ENCODE results near the gene CELF6. TPM values are rescaled to one million over a fixed set of nuclear protein-coding genes. Genes with fewer than 3 reads are reported as not detected.

Gene CELF6
- polyA plus RNA-seq, 1 donor = 11.9 TPM

DNA sequence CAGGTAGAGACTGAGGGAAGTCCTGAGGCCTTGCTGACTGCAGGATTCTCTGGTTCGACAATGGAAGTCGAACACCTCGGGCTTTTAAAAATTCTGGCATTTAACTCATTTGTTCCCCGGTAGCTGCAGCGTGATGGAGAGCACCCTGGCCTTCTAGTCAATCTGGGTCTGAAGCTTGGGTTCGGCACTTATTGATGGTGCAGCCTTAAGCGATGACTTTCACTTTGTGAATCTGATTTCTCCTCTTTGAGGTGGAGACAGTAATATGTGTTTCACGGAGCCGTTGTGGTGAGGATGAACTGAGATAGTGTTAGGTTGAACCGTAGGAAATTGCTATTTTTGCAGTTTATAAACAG lies 47.0 kb downstream of the CELF6 start:
- H3K27me3 ChIP-seq (ENCODE audit: control insufficient read depth, insufficient read depth, low read length) = no peaks in the 10 kb centered on the region
- H3K4me1 ChIP-seq (ENCODE audit: control insufficient read depth, insufficient read depth, low read length) = no peaks in the 10 kb centered on the region
- H3K36me3 ChIP-seq (ENCODE audit: control insufficient read depth, insufficient read depth, low read length) = peaks cover 7% of the 10 kb centered on the region
- no peak for DNase-seq
- H3K9me3 ChIP-seq (ENCODE audit: control insufficient read depth, low read depth, low read length) = no peaks in the 10 kb centered on the region
- H3K27ac ChIP-seq (ENCODE audit: low read length) = peak overlapping the region; percentile 13
- peak overlapping the region; percentile 41 for H3K4me3 ChIP-seq (ENCODE audit: low read length)
- WGBS (ENCODE audit: insufficient coverage, low lambda C conversion rate) = no CpG with 5 or more reads among the region's 10 CpGs

GRCh38 chr15:72272213-72272996 lies 47.6 kb downstream of the CELF6 start, which contains the start of gene PARP6:
PARP6 (minus strand) TSS chr15:72272554; CDS start chr15:72267477, 5,077 bp downstream.
- no CpG with 5 or more reads among the region's 82 CpGs for WGBS (ENCODE audit: insufficient coverage, low lambda C conversion rate)
- DNase-seq = peak; percentile 99
- no peaks in the 10 kb centered on the region for H3K27me3 ChIP-seq (ENCODE audit: control insufficient read depth, insufficient read depth, low read length)

DNA sequence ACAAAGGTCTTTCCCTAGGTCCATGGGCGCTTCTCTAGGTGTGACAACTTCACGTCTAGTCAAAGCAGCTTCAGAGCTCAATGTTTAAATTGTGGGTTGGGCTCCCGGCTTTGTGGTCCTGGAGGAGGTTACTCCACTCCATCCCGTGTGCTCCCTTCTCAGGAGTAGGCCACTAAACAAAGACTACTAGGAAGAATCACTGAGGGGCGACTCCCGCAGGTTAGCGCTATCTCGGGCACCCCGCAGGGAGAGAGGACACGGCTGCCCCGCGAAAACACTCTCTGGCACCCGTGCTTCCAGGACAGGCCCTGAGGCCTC lies 48.1 kb downstream of the CELF6 start:
- Histone ChIP-seq H3K4me3 (ENCODE audit: low read length) (peak overlapping the region; percentile 92), H3K27me3 (ENCODE audit: control insufficient read depth, insufficient read depth, low read length) (no peaks in the 10 kb centered on the region), H3K36me3 (ENCODE audit: control insufficient read depth, insufficient read depth, low read length) (peaks cover 19% of the 10 kb centered on the region), H3K9me3 (ENCODE audit: control insufficient read depth, low read depth, low read length) (no peaks in the 10 kb centered on the region), H3K4me1 (ENCODE audit: control insufficient read depth, insufficient read depth, low read length) (no peaks in the 10 kb centered on the region), H3K27ac (ENCODE audit: low read length) (peak overlapping the region; percentile 85)
- DNase-seq = no peak
- WGBS (ENCODE audit: insufficient coverage, low lambda C conversion rate) = no CpG with 5 or more reads among the region's 13 CpGs

More at GRCh38 chr15:72272213-72272996, 47.6 kb downstream of the CELF6 start, which contains the start of gene PARP6:
- Histone ChIP-seq H3K4me3 (ENCODE audit: low read length) (peak within 1 kb of the TSS; percentile 92), H3K36me3 (ENCODE audit: control insufficient read depth, insufficient read depth, low read length) (peaks cover 13% of the 10 kb centered on the region), H3K27ac (ENCODE audit: low read length) (peak within 1 kb of the TSS; percentile 85), H3K4me1 (ENCODE audit: control insufficient read depth, insufficient read depth, low read length) (no peaks in the 10 kb centered on the region), H3K9me3 (ENCODE audit: control insufficient read depth, low read depth, low read length) (no peaks in the 10 kb centered on the region)

GRCh38 chr15:72271221-72271620 lies 48.7 kb downstream of the CELF6 start:
- H3K36me3 ChIP-seq (ENCODE audit: control insufficient read depth, insufficient read depth, low read length) = peaks cover 25% of the 10 kb centered on the region
- H3K27ac ChIP-seq (ENCODE audit: low read length) = no peak overlapping the region
- DNase-seq = no peak
- WGBS (ENCODE audit: insufficient coverage, low lambda C conversion rate) = no CpG with 5 or more reads among the region's 4 CpGs
- H3K9me3 ChIP-seq (ENCODE audit: control insufficient read depth, low read depth, low read length) = no peaks in the 10 kb centered on the region
- H3K4me3 ChIP-seq (ENCODE audit: low read length) = no peak overlapping the region
- H3K27me3 ChIP-seq (ENCODE audit: control insufficient read depth, insufficient read depth, low read length) = no peaks in the 10 kb centered on the region
- no peaks in the 10 kb centered on the region for H3K4me1 ChIP-seq (ENCODE audit: control insufficient read depth, insufficient read depth, low read length)

DNA sequence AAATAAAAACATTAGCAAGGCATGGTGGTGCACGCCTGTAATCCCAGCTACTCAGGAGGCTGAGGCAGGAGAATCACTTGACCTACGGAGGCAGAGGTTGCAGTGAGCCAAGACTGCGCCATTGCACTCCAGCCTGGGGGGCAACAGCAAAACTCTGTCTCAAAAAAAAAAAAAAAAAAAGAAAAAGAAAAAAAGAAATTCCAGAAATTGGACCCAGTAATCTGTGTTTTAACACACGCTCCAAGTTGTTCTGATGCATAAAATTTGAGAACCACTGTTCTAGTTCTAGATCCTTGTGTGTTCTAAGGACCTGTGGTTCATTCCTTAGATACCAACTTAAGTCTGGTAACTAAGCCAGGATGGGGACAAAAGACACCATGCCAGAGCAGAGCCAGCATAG lies 50.2 kb downstream of the CELF6 start:
- Histone ChIP-seq H3K4me3 (ENCODE audit: low read length) (no peak overlapping the region), H3K27me3 (ENCODE audit: control insufficient read depth, insufficient read depth, low read length) (no peaks in the 10 kb centered on the region), H3K9me3 (ENCODE audit: control insufficient read depth, low read depth, low read length) (no peaks in the 10 kb centered on the region), H3K4me1 (ENCODE audit: control insufficient read depth, insufficient read depth, low read length) (no peaks in the 10 kb centered on the region), H3K36me3 (ENCODE audit: control insufficient read depth, insufficient read depth, low read length) (peaks cover 40% of the 10 kb centered on the region), H3K27ac (ENCODE audit: low read length) (no peak overlapping the region)
- no CpG with 5 or more reads among the region's 4 CpGs for WGBS (ENCODE audit: insufficient coverage, low lambda C conversion rate)
- DNase-seq = no peak

DNA sequence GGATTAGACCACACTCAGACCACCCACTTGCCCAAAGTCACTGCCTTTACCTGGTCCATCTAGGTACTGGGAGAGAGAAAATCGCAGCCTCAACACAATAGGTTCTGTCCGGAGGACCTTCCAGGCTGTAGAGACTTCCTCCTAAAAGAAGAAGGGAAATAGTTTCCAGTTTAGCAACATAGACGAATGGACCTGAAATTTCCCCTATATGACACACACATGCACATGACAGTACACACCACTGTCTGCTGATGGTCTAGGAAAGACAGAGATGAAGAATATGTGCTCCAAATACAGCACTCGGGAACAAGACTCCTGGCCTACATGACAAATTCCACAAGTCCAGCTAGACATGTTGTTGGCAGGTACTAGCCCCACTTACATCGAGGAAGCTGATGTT lies 54.9 kb downstream of the CELF6 start:
- no CpG with 5 or more reads among the region's 5 CpGs for WGBS (ENCODE audit: insufficient coverage, low lambda C conversion rate)
- H3K9me3 ChIP-seq (ENCODE audit: control insufficient read depth, low read depth, low read length) = no peaks in the 10 kb centered on the region
- peaks cover 81% of the 10 kb centered on the region for H3K36me3 ChIP-seq (ENCODE audit: control insufficient read depth, insufficient read depth, low read length)
- H3K27me3 ChIP-seq (ENCODE audit: control insufficient read depth, insufficient read depth, low read length) = no peaks in the 10 kb centered on the region
- H3K27ac ChIP-seq (ENCODE audit: low read length) = no peak overlapping the region
- no peak for DNase-seq
- H3K4me1 ChIP-seq (ENCODE audit: control insufficient read depth, insufficient read depth, low read length) = no peaks in the 10 kb centered on the region
- no peak overlapping the region for H3K4me3 ChIP-seq (ENCODE audit: low read length)

DNA sequence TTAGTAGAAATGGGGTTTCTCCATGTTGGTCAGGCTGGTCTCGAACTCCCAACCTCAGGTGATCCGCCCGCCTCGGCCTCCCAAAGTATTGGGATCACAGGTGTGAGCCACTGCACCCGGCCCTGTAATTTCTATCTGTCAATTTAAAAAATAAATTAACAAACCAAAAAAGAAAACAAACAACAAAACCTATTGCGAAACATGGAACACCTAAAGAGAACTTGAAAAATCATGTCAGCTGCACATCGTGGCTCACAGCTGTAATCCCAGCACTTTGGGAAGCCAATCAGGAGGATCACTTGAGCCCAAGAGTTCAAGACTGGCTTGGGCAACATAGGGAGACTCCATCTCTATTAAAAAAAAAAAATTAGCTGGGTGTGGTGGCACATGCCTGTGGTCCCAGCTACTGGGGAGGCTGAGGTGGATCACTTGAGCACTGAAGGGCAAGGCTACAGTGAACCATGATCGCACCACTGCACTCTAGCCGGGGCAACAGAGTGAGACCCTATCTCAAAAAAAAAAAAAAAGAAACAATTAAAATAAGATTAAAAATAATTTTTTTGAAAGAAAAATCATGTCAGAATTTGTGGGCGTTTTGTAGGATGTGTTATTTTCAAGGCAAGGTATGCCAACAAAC lies 67.2 kb downstream of the CELF6 start:
- Histone ChIP-seq H3K4me3 (ENCODE audit: low read length) (no peak overlapping the region), H3K9me3 (ENCODE audit: control insufficient read depth, low read depth, low read length) (no peaks in the 10 kb centered on the region), H3K27ac (ENCODE audit: low read length) (no peak overlapping the region), H3K36me3 (ENCODE audit: control insufficient read depth, insufficient read depth, low read length) (peaks cover 81% of the 10 kb centered on the region), H3K27me3 (ENCODE audit: control insufficient read depth, insufficient read depth, low read length) (no peaks in the 10 kb centered on the region), H3K4me1 (ENCODE audit: control insufficient read depth, insufficient read depth, low read length) (no peaks in the 10 kb centered on the region)
- WGBS (ENCODE audit: insufficient coverage, low lambda C conversion rate) = 93% methylated on average over 3 of the region's 10 CpGs
- DNase-seq = no peak

- Histone ChIP-seq H3K36me3 (ENCODE audit: control insufficient read depth, insufficient read depth, low read length) (peaks cover 65% of the 10 kb centered on the region), H3K4me1 (ENCODE audit: control insufficient read depth, insufficient read depth, low read length) (no peaks in the 10 kb centered on the region), H3K27me3 (ENCODE audit: control insufficient read depth, insufficient read depth, low read length) (no peaks in the 10 kb centered on the region), H3K27ac (ENCODE audit: low read length) (no peak overlapping the region), H3K4me3 (ENCODE audit: low read length) (no peak overlapping the region), H3K9me3 (ENCODE audit: control insufficient read depth, low read depth, low read length) (no peaks in the 10 kb centered on the region)
- WGBS (ENCODE audit: insufficient coverage, low lambda C conversion rate) = no CpG with 5 or more reads among the region's 3 CpGs
- DNase-seq = no peak
Observed at GRCh38 chr15:72249142-72249810, 70.7 kb downstream of the CELF6 start.

- Histone ChIP-seq H3K27ac (ENCODE audit: low read length) (no peak overlapping the region), H3K4me1 (ENCODE audit: control insufficient read depth, insufficient read depth, low read length) (no peaks in the 10 kb centered on the region), H3K9me3 (ENCODE audit: control insufficient read depth, low read depth, low read length) (no peaks in the 10 kb centered on the region), H3K36me3 (ENCODE audit: control insufficient read depth, insufficient read depth, low read length) (peaks cover 66% of the 10 kb centered on the region), H3K4me3 (ENCODE audit: low read length) (no peak overlapping the region), H3K27me3 (ENCODE audit: control insufficient read depth, insufficient read depth, low read length) (no peaks in the 10 kb centered on the region)
- no peak for DNase-seq
- no CpG with 5 or more reads among the region's 1 CpG for WGBS (ENCODE audit: insufficient coverage, low lambda C conversion rate)
Observed at GRCh38 chr15:72248514-72248913, 71.4 kb downstream of the CELF6 start.

DNA sequence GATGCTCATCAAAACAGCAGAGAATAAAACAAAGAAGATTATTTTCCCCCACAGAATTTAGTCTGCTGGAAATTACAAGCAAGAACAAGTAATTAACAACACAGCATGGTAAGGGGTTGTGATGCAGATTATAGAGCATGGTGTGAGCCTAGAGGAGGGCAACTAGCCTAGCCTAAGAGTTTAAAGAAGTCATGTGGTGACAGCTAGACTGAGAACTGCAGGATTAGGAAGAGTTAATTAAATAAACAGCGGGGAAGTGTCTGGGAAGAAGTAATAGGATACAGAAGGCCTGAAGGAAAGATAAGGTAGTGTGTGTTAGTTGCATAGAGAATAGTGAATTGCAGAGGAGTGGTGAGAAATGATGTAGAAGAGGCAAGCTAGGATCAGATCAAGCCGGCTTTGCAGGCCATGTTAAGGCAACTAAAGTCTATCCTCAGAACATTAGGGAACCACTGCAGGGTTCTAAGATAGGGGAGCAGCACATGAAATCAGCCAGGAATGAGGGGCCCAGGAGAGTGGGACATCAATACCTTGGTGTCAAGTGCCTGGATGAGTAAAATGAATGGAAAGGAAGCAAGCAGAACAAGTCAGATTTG lies 77.1 kb downstream of the CELF6 start:
- H3K4me3 ChIP-seq (ENCODE audit: low read length) = no peak overlapping the region
- peaks cover 54% of the 10 kb centered on the region for H3K36me3 ChIP-seq (ENCODE audit: control insufficient read depth, insufficient read depth, low read length)
- WGBS (ENCODE audit: insufficient coverage, low lambda C conversion rate) = 56% methylated on average over 1 of the region's 2 CpGs

More for the DNA sequence above, 77.1 kb downstream of the CELF6 start:
- H3K9me3 ChIP-seq (ENCODE audit: control insufficient read depth, low read depth, low read length) = no peaks in the 10 kb centered on the region
- DNase-seq = no peak
- H3K4me1 ChIP-seq (ENCODE audit: control insufficient read depth, insufficient read depth, low read length) = no peaks in the 10 kb centered on the region
- H3K27me3 ChIP-seq (ENCODE audit: control insufficient read depth, insufficient read depth, low read length) = no peaks in the 10 kb centered on the region
- H3K27ac ChIP-seq (ENCODE audit: low read length) = no peak overlapping the region
